ENCODE results near the gene ABCB6. TPM values are rescaled to one million over a fixed set of nuclear protein-coding genes. Genes with fewer than 3 reads are reported as not detected.

The ABCB6 gene
- total RNA-seq, 4 donors from 2014 or later: 8.2 to 31.6 (median 24.7) TPM

GRCh38 chr2:219253753-219254589 is 35.2 kb upstream of the ABCB6 start, which contains the start of gene TUBA4A:
Gene TUBA4A, minus strand, starts transcription at chr2:219253918. Its CDS starts 60 bp downstream, at chr2:219253858.
- no peak for TF ChIP-seq CTCF (IDR thresholded peaks at IDR 0.05; ENCODE audit: low read depth)

GRCh38 chr2:219252900-219253752 is 34.4 kb upstream of the ABCB6 start, which contains the start of gene TUBA4B:
Gene TUBA4B, plus strand, starts transcription at chr2:219253243. Its CDS starts 165 bp downstream, at chr2:219253408.
- no peak for TF ChIP-seq CTCF (IDR thresholded peaks at IDR 0.05; ENCODE audit: low read depth)

- TF ChIP-seq CTCF (IDR thresholded peaks at IDR 0.05; ENCODE audit: low read depth): no peak
Observed at GRCh38 chr2:219252570-219252899, 33.8 kb upstream of the ABCB6 start.

GRCh38 chr2:219252084-219252483 is 33.3 kb upstream of the ABCB6 start:
- TF ChIP-seq CTCF (IDR thresholded peaks at IDR 0.05; ENCODE audit: low read depth): no peak

GRCh38 chr2:219251656-219252055 is 32.9 kb upstream of the ABCB6 start:
- TF ChIP-seq CTCF (IDR thresholded peaks at IDR 0.05; ENCODE audit: low read depth): no peak

GRCh38 chr2:219250049-219250781 is 31.5 kb upstream of the ABCB6 start:
- TF ChIP-seq CTCF (IDR thresholded peaks at IDR 0.05; ENCODE audit: low read depth): no peak

Measured in subcutaneous adipose tissue (tissue), 4 donors.